Mesothelial cell of epicardium (in vitro differentiated cells): ENCODE measurements around the gene RBMS1. TPM values are rescaled to one million over a fixed set of nuclear protein-coding genes. Genes with fewer than 3 reads are reported as not detected.
A peak's percentile ranks its signal among the peaks of the same experiment; 100 is the strongest.

ENCODE experiments used
- DNase-seq, 2 experiments: peaks; one replicate each; pipeline ENCODE4 v3.0.0; 2021; ENCODE audit warnings: low spot score in 2 of 2; ENCODE audit not compliant: unreplicated experiment in 2 of 2
- H3K27ac Mint-ChIP-seq: 2 replicates; pipeline ENCODE4 v1.8.0; 2021; ENCODE audit warnings: mixed read lengths
- H3K27me3 Mint-ChIP-seq: 2 replicates; pipeline ENCODE4 v1.8.0; 2021; ENCODE audit warnings: low read depth, mixed read lengths
- H3K36me3 Mint-ChIP-seq: 2 replicates; pipeline ENCODE4 v1.8.0; 2021; ENCODE audit warnings: mixed read lengths
- H3K4me1 Mint-ChIP-seq: 2 replicates; pipeline ENCODE4 v1.8.0; 2021; ENCODE audit warnings: mixed read lengths
- H3K4me3 Mint-ChIP-seq: 2 replicates; pipeline ENCODE4 v1.8.0; 2021; ENCODE audit warnings: mild to moderate bottlenecking, moderate library complexity, mixed read lengths
- H3K9me3 Mint-ChIP-seq: 2 replicates; pipeline ENCODE4 v1.8.0; 2021; ENCODE audit warnings: mixed read lengths
- CTCF ChIP-seq: fragments of 200-600 bp; sonication (generic); IDR thresholded peaks from one replicate; pipeline ENCODE4 v1.5.0; 2021; ENCODE audit warnings: antibody characterized with exemption; ENCODE audit not compliant: unreplicated experiment
- total RNA-seq: library from RNA; stranded (reverse); gene quantifications from 3 replicates; pipeline ENCODE4 v1.2.1, GENCODE V29; 2021

Gene RBMS1
- total RNA-seq, 1 donor from 2014 or later = 128 TPM

GRCh38 chr2:160347269-160347863 lies 146.2 kb downstream of the RBMS1 start:
- Mint-ChIP-seq H3K9me3 (no peaks in the 10 kb centered on the region), H3K4me1 (peaks cover 11% of the 10 kb centered on the region), H3K27me3 (no peaks in the 10 kb centered on the region), H3K4me3 (no peak overlapping the region), H3K27ac (peak overlapping the region; percentile 14), H3K36me3 (peaks cover 8% of the 10 kb centered on the region)
- TF ChIP-seq CTCF = no peak
- no peak for DNase-seq

GRCh38 chr2:160345071-160345764 lies 148.4 kb downstream of the RBMS1 start:
- TF ChIP-seq CTCF = no peak
- Mint-ChIP-seq H3K27me3 (no peaks in the 10 kb centered on the region), H3K4me1 (peaks cover 18% of the 10 kb centered on the region), H3K36me3 (peaks cover 5% of the 10 kb centered on the region), H3K27ac (peak overlapping the region; percentile 7), H3K9me3 (no peaks in the 10 kb centered on the region), H3K4me3 (no peak overlapping the region)
- no peak for DNase-seq

- peak overlapping the region; percentile 60 for H3K27ac Mint-ChIP-seq
- peaks cover 28% of the 10 kb centered on the region for H3K4me1 Mint-ChIP-seq
Observed at GRCh38 chr2:160343404-160343803, 150.2 kb downstream of the RBMS1 start.

GRCh38 chr2:160339726-160340125 lies 153.9 kb downstream of the RBMS1 start:
- no peak overlapping the region for H3K4me3 Mint-ChIP-seq
- TF ChIP-seq CTCF = no peak
- no peak overlapping the region for H3K27ac Mint-ChIP-seq
- H3K4me1 Mint-ChIP-seq = peaks cover 30% of the 10 kb centered on the region
- DNase-seq = no peak
- H3K36me3 Mint-ChIP-seq = no peaks in the 10 kb centered on the region
- no peaks in the 10 kb centered on the region for H3K27me3 Mint-ChIP-seq
- no peaks in the 10 kb centered on the region for H3K9me3 Mint-ChIP-seq

More at GRCh38 chr2:160343404-160343803, 150.2 kb downstream of the RBMS1 start:
- H3K36me3 Mint-ChIP-seq = no peaks in the 10 kb centered on the region
- no peaks in the 10 kb centered on the region for H3K27me3 Mint-ChIP-seq
- TF ChIP-seq CTCF = no peak
- no peaks in the 10 kb centered on the region for H3K9me3 Mint-ChIP-seq
- DNase-seq = no peak
- no peak overlapping the region for H3K4me3 Mint-ChIP-seq

- H3K4me1 Mint-ChIP-seq = peaks cover 32% of the 10 kb centered on the region
- TF ChIP-seq CTCF = no peak
- peak overlapping the region; percentile 90 for H3K27ac Mint-ChIP-seq
- H3K36me3 Mint-ChIP-seq = no peaks in the 10 kb centered on the region
- H3K4me3 Mint-ChIP-seq = no peak overlapping the region
- DNase-seq = no peak
- no peaks in the 10 kb centered on the region for H3K27me3 Mint-ChIP-seq
- H3K9me3 Mint-ChIP-seq = no peaks in the 10 kb centered on the region
Observed at GRCh38 chr2:160338901-160339685, 154.5 kb downstream of the RBMS1 start.
